ENCODE results near the gene TNFRSF6B.

GRCh38 chr20:63739130-63740069 lies 42.9 kb downstream of the TNFRSF6B start, which contains the start of gene SLC2A4RG:
- TF ChIP-seq POLR2A (IDR thresholded peaks at IDR 0.05; ENCODE audit: low read length) (no peak), GATA1 (IDR thresholded peaks at IDR 0.05; ENCODE audit: low read depth, low read length) (no peak)

Data from erythroblast (primary cell).